A549 (cell line): ENCODE data around the gene DECR2.

ENCODE experiments used
- CHD2 ChIP-seq: fragments of 150-350 bp; IDR thresholded peaks from 2 replicates; pipeline ENCODE4 v1.6.1; 2014; ENCODE audit warnings: low read length; ENCODE audit not compliant: partially characterized antibody
- CTCF ChIP-seq: fragments of >200 bp; sonication (Bioruptor Twin); formaldehyde crosslinking; IDR thresholded peaks from 3 replicates; pipeline ENCODE4 v1.5.1; 2016
- HOXA7 ChIP-seq: fragments of 250-450 bp; sonication (Bioruptor Pico); IDR thresholded peaks from 2 replicates; pipeline ENCODE4 v1.5.0; 2020; ENCODE audit warnings: mild to moderate bottlenecking, moderate library complexity
- MAZ ChIP-seq: fragments of 150-350 bp; IDR thresholded peaks from 2 replicates; pipeline ENCODE4 v1.6.1; 2014; ENCODE audit warnings: antibody characterized with exemption, low read depth, low read length, borderline replicate concordance
- POLR2A ChIP-seq: IDR thresholded peaks from 2 replicates; pipeline ENCODE4 v1.6.1; 2012; ENCODE audit warnings: mild to moderate bottlenecking, low read length
- REST ChIP-seq: fragments of 200-600 bp; sonication (generic); IDR thresholded peaks from 2 replicates; pipeline ENCODE4 v1.6.1; 2016; ENCODE audit warnings: antibody characterized with exemption, mild to moderate bottlenecking, moderate library complexity
- SMC3 ChIP-seq: fragments of >200 bp; sonication (Bioruptor Twin); formaldehyde crosslinking; IDR thresholded peaks from 3 replicates; pipeline ENCODE4 v1.6.1; 2018; ENCODE audit warnings: inconsistent platforms
- TF ChIP-seq, protein P1 (sequence below): fragments of 150-350 bp; IDR thresholded peaks from 2 replicates; pipeline ENCODE4 v1.6.1; 2014; ENCODE audit warnings: low read depth, mild to moderate bottlenecking, low read length

DNA sequence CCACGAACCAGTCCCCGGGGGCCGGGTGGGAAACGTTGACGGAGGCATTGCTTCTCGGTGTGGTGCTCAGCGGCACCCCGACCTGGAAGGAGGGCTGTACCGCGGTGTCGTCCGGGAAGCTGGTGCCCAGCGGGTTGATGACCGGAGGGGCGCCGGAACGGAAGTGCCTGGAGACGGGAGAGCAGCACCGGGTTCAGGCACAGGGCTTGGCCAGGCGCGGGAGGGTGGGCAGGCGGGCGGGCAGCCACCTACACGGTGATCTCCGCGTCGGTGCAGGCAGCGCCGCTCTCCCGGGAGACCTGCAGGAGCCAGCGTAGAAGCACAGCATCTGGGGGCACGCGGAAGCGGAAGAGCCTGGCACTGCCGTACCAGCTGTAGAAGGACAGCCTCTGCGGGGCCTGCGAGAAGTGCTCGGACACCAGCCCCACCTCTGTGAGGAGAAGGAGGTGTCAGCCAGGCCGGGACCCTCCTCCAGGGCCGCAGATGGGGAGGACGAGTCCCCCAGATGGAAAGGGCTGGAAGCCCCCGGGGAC, 24.2 kb upstream of the DECR2 start:
- TF ChIP-seq HOXA7: no peak
- TF ChIP-seq CHD2: no peak
- TF ChIP-seq, protein P1, sequence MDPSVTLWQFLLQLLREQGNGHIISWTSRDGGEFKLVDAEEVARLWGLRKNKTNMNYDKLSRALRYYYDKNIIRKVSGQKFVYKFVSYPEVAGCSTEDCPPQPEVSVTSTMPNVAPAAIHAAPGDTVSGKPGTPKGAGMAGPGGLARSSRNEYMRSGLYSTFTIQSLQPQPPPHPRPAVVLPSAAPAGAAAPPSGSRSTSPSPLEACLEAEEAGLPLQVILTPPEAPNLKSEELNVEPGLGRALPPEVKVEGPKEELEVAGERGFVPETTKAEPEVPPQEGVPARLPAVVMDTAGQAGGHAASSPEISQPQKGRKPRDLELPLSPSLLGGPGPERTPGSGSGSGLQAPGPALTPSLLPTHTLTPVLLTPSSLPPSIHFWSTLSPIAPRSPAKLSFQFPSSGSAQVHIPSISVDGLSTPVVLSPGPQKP: no peak
- no peak for TF ChIP-seq POLR2A
- TF ChIP-seq MAZ: no peak
- TF ChIP-seq SMC3: no peak
- no peak for TF ChIP-seq CTCF
- TF ChIP-seq REST: no peak
